ENCODE data around the gene DCDC2. TPM values are rescaled to one million over a fixed set of nuclear protein-coding genes. Genes with fewer than 3 reads are reported as not detected.
"Not testable (repeated sequence)": the region's sequence is repeated elsewhere in the genome, so short reads cannot be mapped to it uniquely, and the experiment has no call there.

The DCDC2 gene
- total and polyA plus RNA-seq, 8 donors: 13.1 to 40.4 (median 21.1) TPM

DNA sequence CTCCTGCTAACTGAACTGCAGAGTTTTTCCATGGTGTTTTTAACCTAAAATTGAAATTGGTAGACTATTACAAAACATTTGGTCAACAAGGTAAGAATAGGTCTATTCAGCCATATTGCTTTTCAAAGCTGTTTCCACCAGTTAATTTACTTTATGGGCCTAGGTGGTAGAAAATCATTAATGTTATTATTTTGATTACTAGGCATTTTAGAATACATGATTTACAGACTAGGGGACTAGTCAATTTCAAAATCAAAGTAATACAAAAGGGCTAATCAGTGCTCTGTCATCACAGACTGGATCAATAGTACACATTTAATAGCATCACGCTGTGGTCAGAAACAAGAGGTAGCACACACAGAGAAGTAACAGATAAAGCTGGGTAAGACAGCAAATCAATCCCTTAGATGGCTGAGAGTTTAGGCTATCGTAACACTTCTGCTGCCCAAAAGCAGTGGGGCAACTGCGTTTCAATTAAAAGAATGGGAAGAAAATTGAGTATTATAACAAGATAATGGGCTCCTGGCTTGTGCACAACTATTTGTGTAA is 117.4 kb downstream of the DCDC2 start:
- intact Hi-C loops (cut with DNase I): no loop called here
- FAIRE-seq: no peak
- Histone ChIP-seq H3K9me3 (no peaks in the 10 kb centered on the region), H3K27ac (peak overlapping the region in 1 of 4 donors; percentile 33), H3K27me3 (no peaks in the 10 kb centered on the region), H3K4me3 (no peak overlapping the region), H3K4me1 (peaks cover 0 to 15% (median 5%) of the 10 kb centered on the region in 3 donors), H3K36me3 (no peaks in the 10 kb centered on the region)
- ATAC-seq: peak in 2 of 4 donors; percentile 34 to 58
- TF ChIP-seq, protein P1, sequence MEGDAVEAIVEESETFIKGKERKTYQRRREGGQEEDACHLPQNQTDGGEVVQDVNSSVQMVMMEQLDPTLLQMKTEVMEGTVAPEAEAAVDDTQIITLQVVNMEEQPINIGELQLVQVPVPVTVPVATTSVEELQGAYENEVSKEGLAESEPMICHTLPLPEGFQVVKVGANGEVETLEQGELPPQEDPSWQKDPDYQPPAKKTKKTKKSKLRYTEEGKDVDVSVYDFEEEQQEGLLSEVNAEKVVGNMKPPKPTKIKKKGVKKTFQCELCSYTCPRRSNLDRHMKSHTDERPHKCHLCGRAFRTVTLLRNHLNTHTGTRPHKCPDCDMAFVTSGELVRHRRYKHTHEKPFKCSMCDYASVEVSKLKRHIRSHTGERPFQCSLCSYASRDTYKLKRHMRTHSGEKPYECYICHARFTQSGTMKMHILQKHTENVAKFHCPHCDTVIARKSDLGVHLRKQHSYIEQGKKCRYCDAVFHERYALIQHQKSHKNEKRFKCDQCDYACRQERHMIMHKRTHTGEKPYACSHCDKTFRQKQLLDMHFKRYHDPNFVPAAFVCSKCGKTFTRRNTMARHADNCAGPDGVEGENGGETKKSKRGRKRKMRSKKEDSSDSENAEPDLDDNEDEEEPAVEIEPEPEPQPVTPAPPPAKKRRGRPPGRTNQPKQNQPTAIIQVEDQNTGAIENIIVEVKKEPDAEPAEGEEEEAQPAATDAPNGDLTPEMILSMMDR (IDR thresholded peaks at IDR 0.05): no peak
- 48 to 53% methylated on average over 3 of the region's 3 CpGs for WGBS, 2 donors
- no peak for DNase-seq

DNA sequence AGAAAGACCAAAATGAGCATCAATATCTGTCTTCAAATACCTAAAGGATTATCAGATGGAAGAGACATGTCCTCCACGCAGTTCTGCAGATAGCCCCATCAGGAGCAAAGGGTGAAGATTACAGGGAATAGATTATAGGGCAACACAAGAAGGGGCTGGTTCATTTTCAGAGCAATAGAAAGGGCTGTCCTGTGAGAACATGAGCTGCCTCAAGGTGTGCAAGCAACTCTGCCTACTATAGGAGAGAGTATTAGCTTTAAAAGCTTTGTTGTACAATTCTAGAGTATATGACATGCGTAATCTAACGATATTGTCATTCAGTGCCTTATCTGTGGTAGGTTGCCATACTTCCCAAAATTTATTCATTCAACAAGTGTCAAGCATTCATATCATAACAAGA is 119.2 kb downstream of the DCDC2 start:
- no peak for FAIRE-seq
- DNase-seq: no peak
- Histone ChIP-seq H3K36me3 (no peaks in the 10 kb centered on the region), H3K4me1 (peaks cover 0 to 15% (median 5%) of the 10 kb centered on the region in 3 donors), H3K4me3 (no peak overlapping the region), H3K27ac (no peak overlapping the region), H3K27me3 (no peaks in the 10 kb centered on the region), H3K9me3 (no peaks in the 10 kb centered on the region)
- WGBS, 2 donors: 93 to 97% methylated on average over 3 of the region's 3 CpGs
- intact Hi-C loops (cut with DNase I): no loop called here
- ATAC-seq: no peak
- TF ChIP-seq, protein P1 (IDR thresholded peaks at IDR 0.05): no peak

DNA sequence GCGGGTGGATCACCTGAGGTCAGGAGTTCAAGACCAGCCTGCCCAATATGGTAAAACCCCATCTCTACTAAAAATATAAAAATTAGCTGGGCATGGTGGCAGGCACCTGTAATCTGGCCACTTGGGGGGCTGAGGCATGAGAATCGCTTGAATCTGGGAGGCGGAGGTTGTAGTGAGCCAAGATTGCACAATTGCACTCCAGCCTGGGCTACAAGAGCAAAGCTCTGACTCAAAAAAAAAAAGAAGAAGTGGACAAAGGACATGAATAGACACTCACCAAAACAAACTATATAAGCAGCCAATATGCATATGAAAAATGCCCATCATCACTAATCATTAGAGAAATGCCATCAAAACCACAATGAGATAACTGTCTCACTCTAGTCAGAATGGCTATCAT is 121.1 kb downstream of the DCDC2 start:
- H3K27ac ChIP-seq; H3K36me3 ChIP-seq; DNase-seq; H3K4me3 ChIP-seq; ATAC-seq; H3K9me3 ChIP-seq; FAIRE-seq; H3K27me3 ChIP-seq; intact Hi-C loops (cut with DNase I): not testable (repeated sequence)
- peaks cover 0 to 15% (median 5%) of the 10 kb centered on the region in 3 donors for H3K4me1 ChIP-seq
- WGBS, 2 donors: 94 to 95% methylated on average over 3 of the region's 3 CpGs

DNA sequence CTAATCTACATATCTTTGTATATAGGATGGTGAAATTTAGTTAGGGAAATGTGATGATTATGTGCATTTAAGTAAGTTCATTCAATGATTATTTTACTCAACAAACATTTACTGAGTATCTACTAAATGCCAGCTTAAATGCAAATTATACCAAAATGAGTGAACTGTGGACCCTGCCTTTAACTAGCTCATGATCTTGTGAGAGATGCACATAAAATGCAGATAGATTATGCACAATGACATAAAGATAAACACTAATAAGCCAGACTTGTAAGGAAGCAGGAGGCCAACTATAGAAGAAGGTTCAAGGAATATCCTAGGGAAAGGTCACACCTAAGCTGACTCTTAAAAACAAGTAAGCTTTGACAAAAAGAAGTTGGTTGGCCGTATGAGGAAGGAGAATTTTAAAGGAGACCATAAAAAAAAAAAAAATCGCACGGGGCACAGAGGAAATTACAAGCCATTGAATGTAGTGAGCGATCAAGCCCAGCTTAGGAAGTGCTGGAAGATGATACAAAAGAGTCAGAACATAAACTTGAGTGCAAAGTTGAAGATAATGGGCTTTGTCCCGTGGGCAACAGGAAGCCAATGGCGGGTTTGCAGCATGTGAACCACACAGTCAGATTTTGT is 123.9 kb downstream of the DCDC2 start:
- DNase-seq (no peak), ATAC-seq (no peak), FAIRE-seq (no peak)
- H3K36me3 ChIP-seq: no peaks in the 10 kb centered on the region
- no peaks in the 10 kb centered on the region for H3K9me3 ChIP-seq
- no peaks in the 10 kb centered on the region for H3K4me1 ChIP-seq
- WGBS, 2 donors: 78 to 80% methylated on average over 6 of the region's 6 CpGs
- no peak overlapping the region for H3K4me3 ChIP-seq
- TF ChIP-seq, protein P1 (IDR thresholded peaks at IDR 0.05): no peak
- intact Hi-C loops (cut with DNase I): no loop called here
- H3K27me3 ChIP-seq: no peaks in the 10 kb centered on the region
- H3K27ac ChIP-seq: no peak overlapping the region

DNA sequence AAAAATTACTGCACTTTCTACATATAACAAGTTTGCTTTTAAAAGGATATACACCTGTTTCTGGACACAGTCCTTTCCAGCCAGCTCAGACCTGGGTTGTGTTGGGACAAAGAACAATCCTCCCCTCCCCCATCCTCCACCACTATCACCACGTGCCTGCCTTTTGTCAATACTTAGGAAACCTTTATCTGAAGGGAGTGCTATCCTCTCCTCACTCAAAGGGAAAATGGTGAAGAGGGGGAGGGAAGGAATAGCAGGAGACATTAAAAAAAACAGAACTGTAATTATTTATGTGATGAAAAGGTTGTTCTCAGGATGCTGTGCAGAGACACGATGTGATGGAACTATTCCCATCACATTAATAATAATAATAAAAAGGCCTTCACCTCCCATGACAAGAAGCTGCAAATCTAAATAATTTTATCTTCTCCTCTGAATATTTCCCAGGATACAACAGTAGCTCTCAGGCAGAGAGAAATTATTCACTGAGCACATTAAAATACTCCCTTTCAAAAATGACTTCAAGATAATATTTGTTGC is 126.4 kb downstream of the DCDC2 start:
- FAIRE-seq: no peak
- Histone ChIP-seq H3K36me3 (no peaks in the 10 kb centered on the region), H3K4me1 (no peaks in the 10 kb centered on the region), H3K27ac (no peak overlapping the region), H3K27me3 (no peaks in the 10 kb centered on the region), H3K4me3 (no peak overlapping the region), H3K9me3 (no peaks in the 10 kb centered on the region)
- WGBS, 2 donors: 37 to 41% methylated on average over 2 of the region's 2 CpGs
- intact Hi-C loops (cut with DNase I): no loop called here
- no peak for ATAC-seq
- no peak for DNase-seq
- TF ChIP-seq, protein P1 (IDR thresholded peaks at IDR 0.05): no peak

Data from pancreas (tissue), 10 donors.